OCI-LY1 (cell line): ENCODE measurements around the gene ETV3L.

ENCODE experiments used
- EZH2 ChIP-seq: fragments of 200-600 bp; sonication (generic), shearing (Covaris generic); IDR thresholded peaks from 2 replicates; pipeline ENCODE4 v1.8.0; 2017; ENCODE audit warnings: borderline replicate concordance, mixed run types, mild to moderate bottlenecking, antibody characterized with exemption, low read length, moderate library complexity, mixed read lengths
- TF ChIP-seq, protein P1 (sequence below): fragments of 200-600 bp; sonication (generic), shearing (Covaris generic); IDR thresholded peaks from 2 replicates; pipeline ENCODE4 v1.5.1; 2017; ENCODE audit warnings: mild to moderate bottlenecking, antibody characterized with exemption, low read length, moderate library complexity, mixed read lengths

DNA sequence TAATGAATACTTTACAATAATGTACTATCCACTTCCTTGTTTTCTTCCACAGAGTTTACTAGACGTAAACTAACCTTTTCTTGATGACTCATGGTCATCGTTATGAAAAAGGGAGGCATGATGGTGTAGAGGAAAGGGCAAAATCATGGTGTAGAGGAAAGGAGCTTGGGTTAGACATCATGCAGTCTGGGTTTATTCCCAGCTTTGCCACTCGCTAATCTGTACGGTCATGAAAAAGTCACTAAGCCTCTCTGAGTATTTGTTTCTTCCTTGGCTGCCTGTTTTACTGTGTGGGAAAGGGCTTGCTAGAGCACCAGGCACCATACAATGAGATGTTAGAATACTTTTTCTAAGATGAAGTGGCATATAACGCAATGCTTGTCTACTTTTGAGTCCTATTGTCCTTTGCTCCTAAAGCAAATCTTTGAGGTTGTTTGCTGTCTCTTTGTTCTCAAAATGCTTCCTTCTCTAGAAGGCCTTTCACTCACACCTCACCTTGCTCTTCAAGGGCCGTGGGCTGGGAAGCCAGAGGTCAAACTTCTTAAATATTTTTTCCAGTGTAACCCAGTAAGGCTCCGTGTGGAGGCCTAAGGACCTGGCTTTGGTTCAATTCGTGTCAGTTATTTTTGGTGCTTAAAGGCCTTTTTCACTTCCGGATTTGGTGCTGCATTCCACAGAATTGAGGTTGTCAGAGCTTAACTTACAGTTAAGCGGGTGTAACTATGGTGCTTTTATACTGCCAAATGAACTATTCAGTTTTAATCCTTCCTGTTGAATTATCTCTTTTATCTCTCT, 48.5 kb upstream of the ETV3L start:
- TF ChIP-seq, protein P1, sequence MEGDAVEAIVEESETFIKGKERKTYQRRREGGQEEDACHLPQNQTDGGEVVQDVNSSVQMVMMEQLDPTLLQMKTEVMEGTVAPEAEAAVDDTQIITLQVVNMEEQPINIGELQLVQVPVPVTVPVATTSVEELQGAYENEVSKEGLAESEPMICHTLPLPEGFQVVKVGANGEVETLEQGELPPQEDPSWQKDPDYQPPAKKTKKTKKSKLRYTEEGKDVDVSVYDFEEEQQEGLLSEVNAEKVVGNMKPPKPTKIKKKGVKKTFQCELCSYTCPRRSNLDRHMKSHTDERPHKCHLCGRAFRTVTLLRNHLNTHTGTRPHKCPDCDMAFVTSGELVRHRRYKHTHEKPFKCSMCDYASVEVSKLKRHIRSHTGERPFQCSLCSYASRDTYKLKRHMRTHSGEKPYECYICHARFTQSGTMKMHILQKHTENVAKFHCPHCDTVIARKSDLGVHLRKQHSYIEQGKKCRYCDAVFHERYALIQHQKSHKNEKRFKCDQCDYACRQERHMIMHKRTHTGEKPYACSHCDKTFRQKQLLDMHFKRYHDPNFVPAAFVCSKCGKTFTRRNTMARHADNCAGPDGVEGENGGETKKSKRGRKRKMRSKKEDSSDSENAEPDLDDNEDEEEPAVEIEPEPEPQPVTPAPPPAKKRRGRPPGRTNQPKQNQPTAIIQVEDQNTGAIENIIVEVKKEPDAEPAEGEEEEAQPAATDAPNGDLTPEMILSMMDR = no peak
- no peak for TF ChIP-seq EZH2
